ENCODE measurements around the gene SRC. TPM values are rescaled to one million over a fixed set of nuclear protein-coding genes. Genes with fewer than 3 reads are reported as not detected.
A peak's percentile ranks its signal among the peaks of the same experiment; 100 is the strongest.
"Not testable (repeated sequence)": the region's sequence is repeated elsewhere in the genome, so short reads cannot be mapped to it uniquely, and the experiment has no call there.

The SRC gene
- total RNA-seq, 2 donors from 2014 or later: 5.4 to 8.3 TPM

DNA sequence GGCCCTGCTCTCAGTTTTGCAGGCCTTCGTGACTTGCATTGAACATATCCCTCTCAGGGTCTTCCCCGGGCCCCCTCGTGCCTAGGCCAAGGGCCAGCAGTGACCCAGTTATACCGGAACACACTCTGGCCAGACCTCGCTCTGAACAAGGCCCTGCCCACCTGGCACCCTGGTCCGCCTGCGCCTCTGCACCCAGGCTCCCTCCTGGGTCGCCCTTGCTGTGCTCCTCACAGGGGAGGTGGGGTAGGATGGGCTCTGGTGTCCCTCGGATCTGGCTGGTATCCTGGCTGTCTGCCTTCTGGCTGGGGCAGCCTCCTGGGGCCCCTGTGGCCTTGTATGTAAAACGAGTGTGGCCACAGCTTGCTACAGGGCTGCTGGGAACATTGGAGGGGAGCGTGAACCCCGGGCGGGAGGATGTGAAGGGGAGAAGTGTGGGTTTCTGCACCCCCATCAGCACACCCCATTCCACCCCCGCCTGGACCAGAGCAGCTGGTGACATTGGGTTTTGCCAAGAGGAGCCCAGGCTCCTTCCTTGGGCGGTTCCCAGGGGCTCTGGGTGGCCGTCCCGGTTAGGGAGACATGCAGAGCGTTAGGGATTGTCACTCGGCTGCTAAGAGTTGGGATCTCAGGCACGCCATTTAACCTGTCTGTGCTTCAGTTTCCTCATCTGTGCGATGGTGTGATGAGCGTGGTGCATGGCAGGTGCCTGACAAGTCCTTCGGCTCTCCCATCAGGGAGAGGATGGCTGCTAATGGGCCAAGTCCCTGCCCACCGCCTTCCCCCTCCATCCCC is 17.5 kb downstream of the SRC start:
- H3K27ac Mint-ChIP-seq: no peak overlapping the region
- ATAC-seq (no peak), DNase-seq (ENCODE audit: low spot score in 2 of 2) (peak in 1 of 2 donors; percentile 47)
- peaks cover 0 to 6% of the 10 kb centered on the region in 2 donors for H3K36me3 Mint-ChIP-seq
- H3K9me3 Mint-ChIP-seq: no peaks in the 10 kb centered on the region

GRCh38 chr20:37364013-37364926 is 18.3 kb downstream of the SRC start:
- ATAC-seq (no peak), DNase-seq (ENCODE audit: low spot score in 2 of 2) (peak in 1 of 2 donors; percentile 44)
- Mint-ChIP-seq H3K27ac (no peak overlapping the region), H3K9me3 (no peaks in the 10 kb centered on the region), H3K36me3 (peaks cover 0 to 6% of the 10 kb centered on the region in 2 donors)

DNA sequence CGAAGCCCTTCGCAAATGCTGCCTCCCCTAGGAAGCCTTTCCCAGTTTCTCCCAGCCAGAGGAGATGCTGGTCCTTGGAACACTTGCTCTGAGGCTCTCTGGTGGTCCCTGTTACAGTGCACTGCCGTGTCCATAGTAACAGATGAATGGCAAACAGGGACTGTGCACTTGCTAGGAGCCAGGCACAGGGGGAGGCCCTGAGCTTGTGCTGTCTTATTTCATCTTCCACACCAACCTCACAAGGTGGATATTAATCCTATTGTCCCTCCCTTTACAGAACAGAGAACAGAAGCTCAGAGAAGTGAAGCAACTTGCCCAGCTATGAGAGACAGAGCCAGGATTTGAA is 19.0 kb downstream of the SRC start:
- H3K9me3 Mint-ChIP-seq: no peaks in the 10 kb centered on the region
- peaks cover 0 to 6% of the 10 kb centered on the region in 2 donors for H3K36me3 Mint-ChIP-seq
- DNase-seq (ENCODE audit: low spot score in 2 of 2) (peak in 1 of 2 donors; percentile 35), ATAC-seq (no peak)
- H3K27ac Mint-ChIP-seq: no peak overlapping the region

DNA sequence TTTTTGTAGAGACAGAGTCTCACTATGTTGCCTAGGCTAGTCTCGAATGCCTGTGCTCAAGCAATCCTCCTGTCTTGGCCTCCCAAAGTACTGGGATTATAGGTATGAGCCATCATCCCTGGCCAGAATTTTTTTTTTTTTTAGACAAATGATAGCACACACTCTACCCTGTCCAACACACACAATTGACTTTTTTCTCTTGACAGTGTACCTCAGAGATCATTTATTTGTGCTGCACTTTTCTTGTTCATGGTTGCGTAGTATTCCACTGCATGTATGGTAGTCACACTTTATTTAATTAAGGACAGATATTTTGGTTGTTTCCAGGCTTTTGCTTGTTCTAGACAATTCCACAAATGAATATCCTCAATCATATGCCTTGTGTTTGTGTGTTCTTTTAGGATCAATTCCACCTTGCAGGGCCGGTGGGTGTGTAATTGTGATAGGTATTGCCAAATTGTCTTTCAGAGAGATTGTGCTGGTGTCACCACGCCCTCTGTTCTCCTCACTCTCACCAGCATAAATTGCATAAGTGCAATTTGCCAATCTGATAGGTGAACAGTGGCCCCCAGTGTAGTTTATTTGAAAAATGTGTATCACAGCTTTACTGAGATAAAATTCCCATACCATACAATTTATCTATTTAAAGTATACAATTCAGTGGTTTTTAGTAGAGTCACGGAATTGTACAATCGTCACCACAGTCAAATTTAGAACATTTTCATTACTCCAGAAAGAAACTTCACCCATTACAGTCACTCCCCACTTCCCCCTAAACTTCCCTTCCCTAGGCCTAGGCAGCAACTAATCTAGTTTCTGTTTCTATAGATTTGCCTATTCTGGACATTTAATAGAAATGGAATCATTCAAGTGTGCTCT is 20.1 kb downstream of the SRC start:
- H3K27ac Mint-ChIP-seq: no peak overlapping the region
- H3K9me3 Mint-ChIP-seq: no peaks in the 10 kb centered on the region
- peak in 1 of 2 donors; percentile 61 for ATAC-seq
- DNase-seq (ENCODE audit: low spot score in 2 of 2): no peak
- peaks cover 0 to 6% of the 10 kb centered on the region in 2 donors for H3K36me3 Mint-ChIP-seq

DNA sequence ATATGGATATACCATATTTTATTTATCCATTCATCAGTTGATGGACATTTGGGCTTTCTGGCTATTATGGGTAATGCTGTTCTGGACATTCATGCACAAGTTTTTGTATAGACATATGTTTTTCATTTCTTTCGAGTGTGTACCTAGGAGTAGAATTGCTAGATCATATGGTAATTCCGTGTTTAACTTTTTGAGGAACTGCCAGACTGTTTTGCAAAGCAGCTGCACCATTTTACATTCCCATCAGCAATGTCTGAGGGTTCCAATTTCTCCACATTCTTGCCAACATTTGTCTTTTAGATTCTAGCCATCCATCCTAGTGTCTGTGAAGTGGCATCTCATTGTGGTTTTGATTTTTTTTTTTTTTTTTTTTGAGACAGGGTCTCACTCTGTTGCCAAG is 20.8 kb downstream of the SRC start:
- H3K36me3 Mint-ChIP-seq: peaks cover 0 to 6% of the 10 kb centered on the region in 2 donors
- H3K27ac Mint-ChIP-seq: no peak overlapping the region
- no peak for DNase-seq (ENCODE audit: low spot score in 2 of 2)
- no peaks in the 10 kb centered on the region for H3K9me3 Mint-ChIP-seq
- ATAC-seq: no peak

- no peak for ATAC-seq
- no peak overlapping the region for H3K27ac Mint-ChIP-seq
- DNase-seq (ENCODE audit: low spot score in 2 of 2): peak in 1 of 2 donors; percentile 6
- H3K9me3 Mint-ChIP-seq: no peaks in the 10 kb centered on the region
- H3K36me3 Mint-ChIP-seq: peaks cover 0 to 6% of the 10 kb centered on the region in 2 donors
Measured at GRCh38 chr20:37369846-37370245, 23.9 kb downstream of the SRC start.

DNA sequence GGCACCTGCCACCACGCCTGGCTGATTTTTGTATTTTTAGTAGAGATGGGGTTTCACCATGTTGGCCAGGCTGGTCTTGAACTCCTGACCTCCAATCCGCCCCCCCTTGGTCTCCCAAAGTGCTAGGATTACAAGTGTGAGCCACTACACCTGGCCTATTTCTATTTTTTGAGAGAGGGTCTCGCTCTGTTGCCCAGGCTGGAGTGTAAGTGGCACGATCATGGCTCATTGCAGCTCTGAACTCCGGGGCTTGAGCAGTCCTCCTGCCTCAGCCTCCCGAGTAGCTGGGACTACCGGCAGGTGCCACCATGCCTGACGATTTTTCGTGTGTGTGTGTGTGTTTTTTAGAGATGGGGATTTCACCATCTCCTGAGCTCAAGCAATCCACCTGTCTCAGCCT is 25.9 kb downstream of the SRC start:
- not testable (repeated sequence) for H3K27ac Mint-ChIP-seq; ATAC-seq; H3K36me3 Mint-ChIP-seq; DNase-seq (ENCODE audit: low spot score in 2 of 2); H3K9me3 Mint-ChIP-seq

DNA sequence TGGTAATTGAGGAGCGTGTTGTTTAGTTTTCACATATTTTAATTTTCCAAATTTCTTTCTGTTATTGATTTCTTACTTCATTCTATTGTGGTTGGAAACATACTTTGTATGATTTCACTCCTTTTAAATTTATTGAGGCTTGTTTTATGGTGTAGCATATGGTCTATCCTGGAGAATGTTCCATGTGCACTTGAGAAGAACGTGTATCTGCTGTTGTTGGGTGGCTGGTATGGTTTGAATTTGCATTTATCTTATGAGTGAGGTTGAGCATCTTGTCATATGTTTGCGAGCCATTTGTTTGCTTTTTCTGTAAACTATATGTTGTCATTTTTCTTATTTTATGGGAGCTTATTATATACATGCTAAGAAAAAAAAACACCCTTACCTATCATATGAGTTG is 26.5 kb downstream of the SRC start:
- Mint-ChIP-seq H3K9me3 (no peaks in the 10 kb centered on the region), H3K27ac (no peak overlapping the region), H3K36me3 (no peaks in the 10 kb centered on the region)
- DNase-seq (ENCODE audit: low spot score in 2 of 2) (no peak), ATAC-seq (no peak)

GRCh38 chr20:37373020-37373598 is 27.2 kb downstream of the SRC start:
- ATAC-seq (no peak), DNase-seq (ENCODE audit: low spot score in 2 of 2) (no peak)
- Mint-ChIP-seq H3K9me3 (no peaks in the 10 kb centered on the region), H3K27ac (no peak overlapping the region), H3K36me3 (no peaks in the 10 kb centered on the region)

DNA sequence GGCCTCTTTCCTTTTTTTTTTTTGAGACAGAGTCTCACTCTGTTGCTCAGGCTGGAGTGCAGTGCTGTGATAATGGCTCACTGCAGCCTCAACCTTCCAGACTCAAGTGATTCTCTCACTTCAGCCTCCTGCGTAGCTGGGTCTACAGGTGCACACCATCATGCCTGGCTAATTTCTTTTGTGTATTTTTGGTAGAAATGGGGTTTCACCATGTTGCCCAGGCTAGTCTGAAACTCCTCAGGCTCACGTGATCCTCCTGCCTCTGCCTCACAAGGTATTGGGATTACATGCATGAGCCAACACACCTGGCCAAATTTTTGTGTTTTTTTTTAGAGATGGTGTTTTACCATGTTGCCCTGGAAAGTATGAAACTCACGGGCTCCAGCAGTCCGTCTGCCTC is 29.3 kb downstream of the SRC start:
- DNase-seq (ENCODE audit: low spot score in 2 of 2) (peak in 1 of 2 donors; percentile 7), ATAC-seq (no peak)
- Mint-ChIP-seq H3K36me3 (no peaks in the 10 kb centered on the region), H3K9me3 (no peaks in the 10 kb centered on the region), H3K27ac (no peak overlapping the region)

- Mint-ChIP-seq H3K9me3 (no peaks in the 10 kb centered on the region), H3K36me3 (no peaks in the 10 kb centered on the region), H3K27ac (no peak overlapping the region)
- ATAC-seq (no peak), DNase-seq (ENCODE audit: low spot score in 2 of 2) (peak in 1 of 2 donors; percentile 7)
Measured at GRCh38 chr20:37376324-37376723, 30.4 kb downstream of the SRC start.

DNA sequence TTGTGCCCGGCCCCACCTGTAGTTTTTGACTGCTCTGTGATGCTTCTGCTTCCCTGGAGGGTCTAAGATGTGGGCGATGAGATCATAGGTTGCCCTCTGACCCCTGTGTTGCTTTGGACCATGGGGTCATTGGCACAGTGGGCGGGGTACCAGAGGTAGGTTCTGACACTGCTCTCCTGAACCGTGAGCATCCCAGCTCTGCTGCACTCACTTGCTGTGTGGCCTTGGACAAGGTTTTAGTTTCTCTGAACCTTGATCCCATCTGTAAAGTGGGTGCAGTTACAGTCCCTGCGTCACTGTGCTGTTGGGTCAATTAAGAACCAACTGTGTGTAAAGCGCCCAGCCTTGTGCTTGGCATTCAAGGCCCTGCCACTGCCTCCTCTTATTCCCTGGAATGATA is 30.9 kb downstream of the SRC start:
- no peaks in the 10 kb centered on the region for H3K9me3 Mint-ChIP-seq
- no peak overlapping the region for H3K27ac Mint-ChIP-seq
- no peaks in the 10 kb centered on the region for H3K36me3 Mint-ChIP-seq
- no peak for ATAC-seq
- no peak for DNase-seq (ENCODE audit: low spot score in 2 of 2)

DNA sequence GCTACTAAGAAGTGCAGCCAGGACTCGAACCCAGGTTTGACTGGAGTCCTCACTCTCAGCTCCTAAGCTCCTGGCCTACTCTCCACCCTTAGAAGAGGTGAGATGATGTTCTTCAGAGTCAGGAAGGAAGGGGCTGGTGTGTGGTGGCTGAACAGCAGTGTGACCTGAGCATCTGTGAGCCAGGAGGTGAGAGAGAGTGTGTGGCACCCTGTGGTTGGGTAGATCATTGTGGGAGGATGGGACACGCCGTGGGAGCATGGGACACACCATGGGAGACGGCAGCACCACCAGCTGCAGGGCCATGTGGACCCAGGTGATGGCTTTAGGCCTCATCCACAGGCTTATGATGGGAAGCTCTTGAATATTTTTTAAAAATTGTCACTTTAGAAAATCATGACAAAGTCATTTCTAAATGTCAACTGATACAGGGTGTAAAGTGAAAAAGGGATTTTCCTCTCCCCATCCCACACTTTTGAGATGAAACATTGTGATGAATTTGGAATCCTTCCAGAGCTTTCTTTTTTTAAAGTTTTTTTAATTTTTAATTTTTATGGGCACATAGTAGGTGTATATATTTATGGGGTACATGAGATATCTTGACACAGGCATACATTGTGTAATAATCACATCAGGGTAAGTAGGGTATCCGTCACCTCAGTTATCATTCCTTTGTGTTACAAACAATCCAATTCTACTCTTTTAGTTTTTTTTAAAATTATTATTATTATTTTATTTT is 31.6 kb downstream of the SRC start:
- Mint-ChIP-seq H3K36me3 (no peaks in the 10 kb centered on the region), H3K9me3 (no peaks in the 10 kb centered on the region), H3K27ac (peak overlapping the region in 1 of 2 donors; percentile 40)
- ATAC-seq (peak; percentile 64 to 81), DNase-seq (ENCODE audit: low spot score in 2 of 2) (peak in 1 of 2 donors; percentile 55)

DNA sequence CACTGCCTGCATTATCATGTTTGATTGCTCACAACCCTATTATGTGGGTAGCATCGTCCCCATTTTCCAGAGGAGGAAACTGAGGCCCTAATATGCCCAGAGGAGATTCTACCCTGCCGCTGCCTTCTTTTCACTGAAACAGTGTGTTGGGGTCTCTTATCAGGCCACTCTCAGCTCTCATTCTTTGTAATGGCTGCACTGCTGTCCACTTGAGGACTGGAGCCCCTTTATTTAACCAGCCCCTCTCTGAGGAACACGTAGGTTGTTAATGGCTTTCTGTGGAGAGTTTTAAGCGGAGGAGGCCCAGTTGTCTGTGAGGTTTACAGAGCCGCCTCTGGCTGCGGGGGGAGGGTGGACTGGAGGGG is 32.5 kb downstream of the SRC start:
- DNase-seq (ENCODE audit: low spot score in 2 of 2) (no peak), ATAC-seq (no peak)
- H3K27ac Mint-ChIP-seq: no peak overlapping the region
- no peaks in the 10 kb centered on the region for H3K36me3 Mint-ChIP-seq
- no peaks in the 10 kb centered on the region for H3K9me3 Mint-ChIP-seq

DNA sequence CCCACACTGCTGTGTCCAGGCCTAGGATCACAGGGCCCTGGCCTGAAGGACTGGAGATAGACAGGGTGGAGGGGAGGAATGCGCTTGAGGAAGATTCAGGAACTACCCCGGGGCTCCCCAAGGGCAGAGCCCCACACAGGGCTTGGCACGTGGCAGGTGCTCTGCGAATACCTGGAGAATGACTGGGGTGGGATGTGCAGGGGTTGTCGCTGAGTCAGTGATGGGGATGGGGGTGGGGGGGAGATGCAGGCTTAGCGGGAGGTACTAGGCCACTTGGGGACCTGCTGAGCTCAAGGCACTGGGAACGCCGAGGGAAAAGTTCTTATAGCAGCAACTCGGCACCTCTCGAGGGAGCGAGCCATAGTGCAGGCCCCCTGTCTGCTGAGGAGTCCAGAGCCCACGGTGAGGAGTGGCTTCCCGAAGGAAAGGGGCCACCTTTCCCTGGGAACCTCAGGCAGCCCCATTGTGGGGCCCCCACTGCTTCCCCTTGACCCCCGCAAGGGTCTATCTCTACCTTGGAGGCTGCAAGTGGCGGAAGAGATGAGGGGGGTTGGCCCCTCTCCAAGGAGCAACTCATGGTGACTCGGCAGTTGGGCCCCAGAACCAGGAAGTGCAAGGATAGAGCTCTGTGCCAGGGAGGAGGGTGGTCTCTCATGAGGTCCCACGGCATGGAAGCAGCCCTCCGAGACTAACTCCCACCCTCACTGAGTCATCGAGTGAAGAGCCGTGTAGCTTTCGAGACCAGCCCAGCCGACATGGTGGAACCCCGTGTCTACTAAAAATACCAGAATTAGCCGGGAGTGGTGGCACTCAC is 33.1 kb downstream of the SRC start:
- Mint-ChIP-seq H3K36me3 (no peaks in the 10 kb centered on the region), H3K9me3 (no peaks in the 10 kb centered on the region), H3K27ac (no peak overlapping the region)
- DNase-seq (ENCODE audit: low spot score in 2 of 2) (peak in 1 of 2 donors; percentile 48), ATAC-seq (no peak)
